RPMI7951 (cell line): Measurements from ENCODE around the gene SEMA3G. TPM values are rescaled to one million over a fixed set of nuclear protein-coding genes. Genes with fewer than 3 reads are reported as not detected.

Experiments
- DNase-seq: peaks from one replicate; pipeline ENCODE4 v3.0.0-alpha.2; 2012; ENCODE audit warnings: low read depth
- total RNA-seq: library from RNA; depleted of rRNA; stranded (reverse); fragments of >200 nt; shearing (Covaris generic); gene quantifications from 2 replicates; pipeline ENCODE4 v1.2.3, GENCODE V29; 2014

The SEMA3G gene
- total RNA-seq, 1 experiment from 2014 or later: 0.12 TPM

- DNase-seq: no peak
Measured at GRCh38 chr3:52422669-52423068, 22.2 kb downstream of the SEMA3G start.

DNA sequence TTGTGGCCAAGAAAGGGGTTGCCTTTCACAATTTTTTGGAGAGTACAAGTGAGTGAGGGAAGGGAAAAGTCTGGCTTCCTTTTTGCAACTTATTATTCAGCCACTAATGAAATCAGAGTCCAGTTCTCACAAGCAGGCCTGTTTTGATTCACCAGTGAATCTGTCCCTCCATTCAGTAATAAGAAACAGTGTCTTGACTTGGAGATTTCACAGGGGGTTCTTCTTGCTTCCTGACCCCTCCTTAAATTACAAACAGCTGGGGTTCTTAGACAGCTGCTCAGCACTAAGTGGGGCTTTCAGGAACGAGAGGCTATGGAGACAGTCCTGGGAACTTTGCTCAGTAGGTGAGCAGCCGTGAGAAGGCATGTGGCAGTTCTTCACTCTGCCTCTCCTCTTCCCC, 24.5 kb downstream of the SEMA3G start:
- no peak for DNase-seq

DNA sequence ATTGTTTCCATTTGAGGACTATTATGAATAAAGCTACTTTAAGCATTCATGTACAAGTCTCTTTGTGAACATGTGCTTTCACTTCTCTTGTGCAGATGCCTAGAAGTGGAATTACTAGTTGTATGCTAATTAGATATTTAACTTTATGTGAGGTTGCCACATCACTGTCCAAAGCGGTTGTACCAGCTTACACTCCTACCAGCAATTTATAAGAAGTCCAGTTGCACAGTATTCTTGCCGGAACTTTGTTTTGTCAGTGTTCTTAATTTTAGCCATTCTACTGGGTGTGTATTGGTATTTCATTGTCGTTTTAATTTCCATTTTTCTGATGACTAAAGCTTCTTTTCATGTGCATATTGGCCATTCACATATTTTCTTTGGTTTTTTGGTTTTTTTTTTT, 29.1 kb downstream of the SEMA3G start:
- DNase-seq: no peak

DNA sequence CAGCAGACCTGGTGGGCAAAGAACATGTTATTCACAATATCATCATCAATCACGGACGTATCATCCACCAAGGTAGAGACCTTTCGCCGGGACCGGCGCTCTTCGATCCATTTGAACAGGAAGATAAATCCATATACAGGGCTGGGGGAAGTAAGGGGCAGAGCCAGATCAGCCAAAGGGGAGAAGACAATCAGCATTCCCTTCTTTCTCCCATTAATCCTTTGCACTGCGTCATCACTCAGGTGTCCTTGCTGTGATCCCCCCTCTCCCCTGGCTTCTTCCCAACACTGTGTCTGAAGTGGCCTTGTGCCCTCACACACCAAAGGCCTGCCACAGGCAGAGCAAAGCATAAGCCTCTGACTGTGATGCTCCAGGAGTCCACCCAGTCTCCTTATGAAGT, 36.4 kb downstream of the SEMA3G start:
- no peak for DNase-seq

DNA sequence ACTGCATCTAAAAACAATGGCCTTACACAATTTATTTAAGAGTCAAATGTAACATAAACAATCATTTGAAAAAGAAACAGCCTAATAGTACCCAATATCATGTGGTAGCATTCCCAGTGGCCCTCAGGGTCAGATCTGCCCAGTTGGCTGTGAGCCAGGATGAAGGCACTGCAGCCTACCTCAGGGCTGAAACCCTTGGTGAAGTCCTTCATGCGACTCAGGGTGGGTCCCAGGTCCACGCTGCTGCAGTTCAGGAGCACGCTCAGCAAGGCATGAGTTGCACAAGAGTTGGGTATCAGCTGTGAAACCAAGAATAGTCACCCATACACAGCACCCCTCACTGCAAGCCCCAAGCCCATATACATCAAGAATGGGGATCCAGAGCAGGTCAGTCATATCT, 37.1 kb downstream of the SEMA3G start:
- DNase-seq: no peak

DNA sequence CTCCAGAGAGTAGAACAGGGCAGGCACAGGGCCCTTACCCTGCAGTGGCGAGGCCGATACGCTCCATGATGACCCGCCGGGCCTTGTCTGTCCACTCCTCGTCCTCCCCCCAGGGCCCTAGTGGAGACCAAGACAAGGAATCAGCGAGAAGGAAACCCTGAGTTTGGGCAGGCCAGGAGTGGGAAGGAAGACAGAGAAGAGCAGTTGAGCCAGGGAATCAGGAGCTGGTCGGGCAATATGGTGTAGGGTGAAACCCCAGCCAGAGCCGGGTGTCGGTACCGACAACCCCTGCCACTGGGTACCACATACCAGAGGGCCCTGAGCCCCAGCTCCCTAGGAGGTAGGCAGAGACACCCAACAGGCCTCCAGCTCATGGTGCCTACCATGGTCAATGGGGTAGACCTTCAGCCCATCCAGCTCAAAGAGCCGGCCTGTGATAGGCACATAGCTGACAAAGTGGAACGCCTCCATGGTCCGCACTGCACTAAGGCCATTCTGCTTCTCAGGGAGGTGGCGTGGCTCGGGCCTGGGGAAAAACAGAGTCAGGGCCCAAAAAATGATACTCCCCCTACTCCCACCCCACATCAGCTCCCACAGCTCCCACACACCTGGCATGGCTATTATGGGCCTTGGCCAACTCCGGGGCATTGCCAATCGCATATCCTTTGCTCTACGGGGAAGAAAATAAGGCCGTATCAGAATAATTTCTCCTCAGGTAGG, 38.0 kb downstream of the SEMA3G start:
- no peak for DNase-seq

DNA sequence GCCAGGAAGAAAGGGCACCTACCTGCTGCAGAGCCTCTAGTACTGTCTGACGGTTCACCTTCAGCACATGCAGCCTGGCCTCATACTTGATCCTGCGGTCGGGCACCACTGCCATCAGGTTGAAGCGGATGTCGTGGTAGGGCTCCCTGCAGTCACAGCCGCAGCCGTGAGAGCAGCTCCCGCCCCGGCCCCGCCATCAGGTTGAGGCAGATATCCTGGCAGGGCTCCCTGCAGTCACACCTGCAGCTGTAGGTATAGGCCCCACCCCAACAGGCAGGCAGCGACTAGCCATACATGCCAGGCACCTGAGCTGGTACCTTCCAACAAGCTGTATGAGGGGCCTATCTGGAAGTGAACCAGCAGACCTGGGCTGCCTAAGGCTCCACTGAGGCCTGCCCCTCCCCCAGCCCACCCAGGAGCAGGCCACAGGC, 38.7 kb downstream of the SEMA3G start:
- no peak for DNase-seq

- no peak for DNase-seq
Measured at GRCh38 chr3:52405601-52406110, 39.2 kb downstream of the SEMA3G start.

DNA sequence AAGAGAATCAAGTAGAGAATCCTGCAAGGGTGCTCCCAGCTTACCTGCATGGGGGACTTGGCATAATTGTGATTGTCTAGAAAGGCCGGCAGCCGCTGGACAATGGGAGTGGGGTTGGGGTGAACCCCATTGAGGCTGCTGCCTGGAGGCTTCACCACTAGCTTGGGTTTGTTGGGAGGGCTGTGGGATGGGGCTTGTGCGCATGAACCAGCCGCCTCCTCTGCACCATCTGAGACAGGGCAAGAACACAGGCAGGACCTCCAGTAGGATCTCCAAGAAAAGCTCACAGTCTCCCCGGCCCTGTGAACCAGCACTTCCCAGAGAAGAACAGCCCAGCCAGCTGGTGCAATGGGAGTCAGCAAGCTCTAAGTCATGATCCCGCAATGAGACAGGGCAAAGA, 39.8 kb downstream of the SEMA3G start:
- no peak for DNase-seq

DNA sequence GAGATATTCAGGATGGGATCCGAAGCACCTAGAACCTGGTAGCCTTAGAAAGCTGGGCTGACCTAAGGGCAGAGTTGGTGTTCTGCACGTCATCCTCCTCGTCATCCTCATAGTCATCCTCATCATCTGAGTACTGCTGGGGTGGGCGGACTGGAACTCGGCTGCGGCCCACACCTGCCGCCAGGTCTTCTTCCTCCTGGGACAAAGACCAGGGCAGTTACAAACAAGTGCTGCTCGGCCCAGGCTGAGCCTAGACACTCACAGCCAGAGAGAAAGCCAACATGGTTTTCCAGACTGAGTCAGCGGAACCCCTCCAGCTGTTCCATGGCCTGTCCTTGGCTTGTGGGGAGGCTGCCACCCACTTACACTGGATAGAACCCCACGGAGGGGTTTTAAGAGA, 40.5 kb downstream of the SEMA3G start:
- DNase-seq: no peak

GRCh38 chr3:52403955-52404354, 40.9 kb downstream of the SEMA3G start:
- no peak for DNase-seq

DNA sequence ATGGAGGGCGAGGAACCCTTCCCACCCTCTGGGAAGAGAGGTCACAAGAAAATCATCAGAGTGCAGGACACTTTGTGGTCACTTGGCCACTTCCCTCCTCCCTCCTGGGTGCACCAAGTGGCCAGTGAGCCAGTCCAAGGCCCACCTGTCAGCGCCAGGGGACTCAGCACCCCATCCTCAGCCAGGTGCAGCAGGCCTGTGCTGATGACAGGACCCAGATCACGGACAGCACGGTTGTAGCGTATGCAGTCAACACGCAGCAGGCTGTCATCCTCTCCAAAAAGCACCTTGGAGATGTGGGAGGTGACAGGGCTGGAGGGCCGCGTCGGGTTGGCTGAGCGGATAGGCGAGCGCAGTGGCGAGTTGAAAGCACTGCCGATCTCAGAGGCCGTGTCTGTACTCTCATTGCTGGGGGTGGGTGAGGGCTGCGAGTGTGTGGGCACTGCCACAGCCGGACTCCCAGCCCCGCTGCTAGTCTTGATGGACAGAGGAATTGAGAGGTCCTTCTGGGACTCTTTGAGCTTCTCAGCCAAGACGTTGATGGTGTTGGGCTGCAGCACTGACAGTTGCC, 41.5 kb downstream of the SEMA3G start:
- no peak for DNase-seq

GRCh38 chr3:52402706-52403270, 42.1 kb downstream of the SEMA3G start:
- no peak for DNase-seq

- no peak for DNase-seq
Measured at GRCh38 chr3:52402101-52402521, 42.8 kb downstream of the SEMA3G start.

DNA sequence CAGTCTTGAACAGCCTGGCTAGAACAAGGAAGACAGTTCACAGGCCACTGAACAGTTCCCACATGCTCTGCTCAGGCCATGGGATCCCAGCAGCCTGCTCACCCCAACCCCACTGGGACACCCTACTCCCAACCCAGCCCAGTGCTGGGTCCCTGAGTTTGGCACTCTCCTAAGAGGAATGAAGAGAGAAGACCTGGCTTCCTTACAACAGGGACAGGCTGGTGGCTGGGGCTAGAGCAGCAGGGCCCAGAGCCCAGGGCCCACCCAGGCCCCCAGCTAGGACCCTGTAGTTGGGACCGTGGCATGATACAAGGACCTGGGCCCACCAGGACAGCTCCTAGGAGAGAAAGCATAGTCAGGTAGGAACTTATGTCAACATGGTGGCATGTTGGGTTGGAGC, 43.4 kb downstream of the SEMA3G start:
- no peak for DNase-seq

DNA sequence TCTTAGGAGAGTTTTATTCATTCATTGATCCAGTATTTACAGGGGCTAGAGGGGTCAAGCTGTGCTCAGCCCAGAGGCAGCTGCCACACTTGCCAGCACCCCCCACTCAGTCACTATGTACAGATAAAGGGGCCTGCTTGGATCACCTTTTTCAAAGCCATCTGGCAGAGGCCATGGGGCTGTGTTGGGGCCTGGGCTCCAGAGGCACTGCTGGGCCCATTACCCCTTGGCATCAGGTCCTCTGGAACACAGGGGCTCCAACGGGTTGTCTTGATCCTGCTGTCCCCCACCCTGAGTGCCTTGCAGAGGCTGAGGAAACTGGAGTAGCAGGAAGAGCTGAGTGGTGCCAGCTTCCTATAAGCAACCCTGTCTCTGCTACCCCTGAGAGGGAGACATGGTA, 43.9 kb downstream of the SEMA3G start:
- no peak for DNase-seq

GRCh38 chr3:52400275-52400793, 44.6 kb downstream of the SEMA3G start:
- no peak for DNase-seq

DNA sequence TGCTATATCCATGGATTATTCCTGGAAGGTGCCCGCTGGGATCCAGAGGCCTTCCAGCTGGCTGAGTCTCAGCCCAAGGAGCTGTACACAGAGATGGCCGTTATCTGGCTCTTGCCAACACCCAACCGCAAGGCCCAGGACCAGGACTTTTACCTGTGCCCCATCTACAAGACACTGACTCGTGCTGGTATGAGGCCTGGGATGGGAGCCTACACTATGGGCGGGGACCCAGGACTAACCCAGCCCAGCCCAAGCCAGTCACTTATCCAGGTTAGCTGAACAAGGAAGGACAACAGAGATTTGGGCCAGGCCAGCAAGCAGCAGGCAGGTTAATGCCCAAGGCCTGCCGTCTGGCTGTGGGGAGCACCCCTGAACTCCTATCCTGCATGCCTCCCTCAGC, 45.3 kb downstream of the SEMA3G start:
- DNase-seq: no peak

GRCh38 chr3:52399131-52399530, 45.8 kb downstream of the SEMA3G start:
- DNase-seq: no peak

GRCh38 chr3:52398670-52399081, 46.2 kb downstream of the SEMA3G start:
- no peak for DNase-seq

GRCh38 chr3:52397676-52398399, 47.1 kb downstream of the SEMA3G start:
- no peak for DNase-seq

GRCh38 chr3:52396907-52397591, 47.9 kb downstream of the SEMA3G start:
- no peak for DNase-seq
